WTC11 (cell line): Measurements from ENCODE around the gene ING2. TPM values are rescaled to one million over a fixed set of nuclear protein-coding genes. Genes with fewer than 3 reads are reported as not detected.

ENCODE experiments used
- ATAC-seq: fragments of 200-7000 bp; cut with Tn5 transposase; 2 replicates; pipeline ENCODE4 v1.10.0; 2021; ENCODE audit warnings: mild to moderate bottlenecking, moderate library complexity
- CTCF ChIA-PET: fragments of 300-600 bp; sonication (Branson Sonifier 250); formaldehyde crosslinking; loops from one replicate; lab custom pipeline; 2021; ENCODE audit warnings: antibody characterized with exemption; lab: Charles Lee
- POLR2A ChIA-PET: fragments of 350-600 bp; sonication (Branson Sonifier 250); formaldehyde crosslinking; loops from one replicate; lab custom pipeline; 2021; ENCODE audit warnings: antibody characterized with exemption; lab: Charles Lee
- DNase-seq: peaks from one replicate; pipeline ENCODE4 v3.0.0; 2021; ENCODE audit warnings: low spot score
- H3K27ac Mint-ChIP-seq: 2 replicates; pipeline ENCODE4 v1.8.0; 2021; ENCODE audit warnings: mixed read lengths
- H3K27me3 Mint-ChIP-seq: 2 replicates; pipeline ENCODE4 v1.8.0; 2021; ENCODE audit warnings: low read depth, mild to moderate bottlenecking, moderate library complexity, mixed read lengths
- H3K36me3 Mint-ChIP-seq: 2 replicates; pipeline ENCODE4 v1.8.0; 2021; ENCODE audit warnings: mixed read lengths
- H3K4me1 Mint-ChIP-seq: 2 replicates; pipeline ENCODE4 v1.8.0; 2022; ENCODE audit warnings: mixed read lengths
- H3K4me3 Mint-ChIP-seq: 2 replicates; pipeline ENCODE4 v1.8.0; 2021; ENCODE audit warnings: mild to moderate bottlenecking, moderate library complexity, mixed read lengths
- H3K9me3 Mint-ChIP-seq: 2 replicates; pipeline ENCODE4 v1.8.0; 2021; ENCODE audit warnings: mixed read lengths
- EMX1 ChIP-seq: fragments of 250-450 bp; sonication (Bioruptor Pico); IDR thresholded peaks from 2 replicates; pipeline ENCODE4 v1.8.0; 2021; ENCODE audit warnings: mild to moderate bottlenecking
- GABPB1 ChIP-seq: sonication (generic); formaldehyde crosslinking; IDR thresholded peaks from 2 replicates; pipeline ENCODE4 v1.8.1; 2023; ENCODE audit warnings: mild to moderate bottlenecking, missing genetic modification reagents
- MYBL2 ChIP-seq: sonication (generic); formaldehyde crosslinking; IDR thresholded peaks from 2 replicates; pipeline ENCODE4 v1.8.1; 2023; ENCODE audit warnings: mild to moderate bottlenecking, moderate library complexity, missing genetic modification reagents
- NR1H2 ChIP-seq: sonication (generic); formaldehyde crosslinking; IDR thresholded peaks from 2 replicates; pipeline ENCODE4 v1.9.0; 2021; ENCODE audit warnings: mild to moderate bottlenecking, moderate library complexity, missing genetic modification reagents
- NR2C2 ChIP-seq: sonication (generic); formaldehyde crosslinking; IDR thresholded peaks from 2 replicates; pipeline ENCODE4 v1.8.0; 2022; ENCODE audit warnings: mild to moderate bottlenecking, missing genetic modification reagents
- OVOL2 ChIP-seq: fragments of 250-450 bp; sonication (Bioruptor Pico); IDR thresholded peaks from 2 replicates; pipeline ENCODE4 v1.9.0; 2021; ENCODE audit warnings: mild to moderate bottlenecking, borderline replicate concordance
- PRRX2 ChIP-seq: fragments of 250-450 bp; sonication (Bioruptor Pico); IDR thresholded peaks from 2 replicates; pipeline ENCODE4 v1.8.0; 2021; ENCODE audit warnings: mild to moderate bottlenecking
- SP1 ChIP-seq: sonication (generic); formaldehyde crosslinking; conservative IDR thresholded peaks from 2 replicates; pipeline ENCODE4 v1.8.1; 2022; ENCODE audit warnings: missing genetic modification reagents
- TEAD4 ChIP-seq: sonication (generic); formaldehyde crosslinking; IDR thresholded peaks from 2 replicates; pipeline ENCODE4 v1.8.0; 2022; ENCODE audit warnings: mild to moderate bottlenecking, missing genetic modification reagents
- ZBTB21 ChIP-seq: sonication (generic); formaldehyde crosslinking; IDR thresholded peaks from 2 replicates; pipeline ENCODE4 v1.8.1; 2023; ENCODE audit warnings: mild to moderate bottlenecking, missing genetic modification reagents, borderline replicate concordance
- ZNF263 ChIP-seq: sonication (generic); formaldehyde crosslinking; IDR thresholded peaks from 2 replicates; pipeline ENCODE4 v1.8.1; 2022; ENCODE audit warnings: low read depth, mild to moderate bottlenecking, moderate library complexity, missing genetic modification reagents
- ZNF396 ChIP-seq: fragments of 250-450 bp; sonication (Bioruptor Pico); IDR thresholded peaks from 2 replicates; pipeline ENCODE4 v1.8.0; 2021; ENCODE audit warnings: mild to moderate bottlenecking, moderate library complexity, borderline replicate concordance
- total RNA-seq: library from RNA; stranded (reverse); gene quantifications from 3 replicates; pipeline ENCODE4 v1.2.3, GENCODE V29; 2021
- TF ChIP-seq, protein P1 (sequence below): sonication (generic); formaldehyde crosslinking; IDR thresholded peaks from 2 replicates; pipeline ENCODE4 v1.8.0; 2022; ENCODE audit warnings: mild to moderate bottlenecking, missing genetic modification reagents
- TF ChIP-seq, protein P2 (sequence below): sonication (generic); formaldehyde crosslinking; IDR thresholded peaks from 2 replicates; pipeline ENCODE4 v1.8.0; 2023; ENCODE audit warnings: missing genetic modification reagents, mild to moderate bottlenecking, borderline replicate concordance
- TF ChIP-seq, protein P3 (sequence below): sonication (generic); formaldehyde crosslinking; IDR thresholded peaks from 2 replicates; pipeline ENCODE4 v1.8.0; 2022; ENCODE audit warnings: mild to moderate bottlenecking, missing genetic modification reagents
- TF ChIP-seq, protein P4 (sequence below): sonication (generic); formaldehyde crosslinking; IDR thresholded peaks from 2 replicates; pipeline ENCODE4 v1.8.1; 2022; ENCODE audit warnings: low read depth, mild to moderate bottlenecking, moderate library complexity, missing genetic modification reagents, borderline replicate concordance
- TF ChIP-seq, protein P5 (sequence below): sonication (generic); formaldehyde crosslinking; IDR thresholded peaks from 2 replicates; pipeline ENCODE4 v1.8.1; 2023; ENCODE audit warnings: mild to moderate bottlenecking, missing genetic modification reagents
- TF ChIP-seq, protein P6 (sequence below): fragments of 250-450 bp; sonication (Bioruptor Pico); conservative IDR thresholded peaks from 2 replicates; pipeline ENCODE4 v1.9.0; 2021; ENCODE audit warnings: mild to moderate bottlenecking
- TF ChIP-seq, protein P7 (sequence below): fragments of 200-600 bp; IDR thresholded peaks from 2 replicates; pipeline ENCODE4 v1.8.0; 2022; ENCODE audit warnings: antibody characterized with exemption
- TF ChIP-seq, protein P8 (sequence below): fragments of 250-450 bp; sonication (Bioruptor Pico); IDR thresholded peaks from 2 replicates; pipeline ENCODE4 v1.9.0; 2021; ENCODE audit warnings: mild to moderate bottlenecking

ING2 gene
- total RNA-seq, 1 experiment from 2014 or later: 12.0 TPM

DNA sequence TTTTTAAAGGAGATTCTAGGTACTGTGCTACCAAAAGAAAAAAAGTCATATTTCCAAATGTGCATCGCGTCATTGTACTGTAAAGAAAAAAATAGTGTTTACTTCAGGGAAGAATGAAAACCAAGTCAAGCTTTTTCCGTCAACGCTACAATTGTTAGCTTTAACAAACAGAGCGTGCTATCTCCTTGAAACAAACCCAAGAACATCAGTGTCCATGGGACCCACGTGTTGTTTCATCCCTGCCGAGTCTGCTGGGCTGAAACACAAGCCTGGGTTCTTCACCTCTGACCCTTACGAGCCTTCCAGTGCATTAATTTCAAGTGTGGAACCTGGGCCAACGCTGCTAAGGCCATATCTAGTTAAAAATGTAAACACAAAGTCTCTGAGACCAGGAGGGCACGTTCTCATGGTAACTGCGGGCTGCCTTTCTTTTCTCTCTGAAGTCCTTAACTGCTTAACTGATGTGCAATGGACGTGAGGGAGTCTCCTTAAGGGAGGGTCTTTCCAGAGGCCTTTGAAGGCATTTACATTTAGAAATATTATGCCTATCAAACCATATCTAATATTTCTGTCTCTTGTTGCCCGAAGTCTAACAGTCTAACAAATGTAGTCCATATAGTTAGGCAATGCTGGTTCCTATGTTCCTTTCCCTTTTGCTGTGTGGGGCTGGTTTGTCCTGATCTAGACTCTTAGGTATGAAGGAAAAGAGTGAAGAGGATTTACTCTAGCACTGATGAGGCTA lies 36.3 kb downstream of the ING2 start (continued):
- TF ChIP-seq, protein P1, sequence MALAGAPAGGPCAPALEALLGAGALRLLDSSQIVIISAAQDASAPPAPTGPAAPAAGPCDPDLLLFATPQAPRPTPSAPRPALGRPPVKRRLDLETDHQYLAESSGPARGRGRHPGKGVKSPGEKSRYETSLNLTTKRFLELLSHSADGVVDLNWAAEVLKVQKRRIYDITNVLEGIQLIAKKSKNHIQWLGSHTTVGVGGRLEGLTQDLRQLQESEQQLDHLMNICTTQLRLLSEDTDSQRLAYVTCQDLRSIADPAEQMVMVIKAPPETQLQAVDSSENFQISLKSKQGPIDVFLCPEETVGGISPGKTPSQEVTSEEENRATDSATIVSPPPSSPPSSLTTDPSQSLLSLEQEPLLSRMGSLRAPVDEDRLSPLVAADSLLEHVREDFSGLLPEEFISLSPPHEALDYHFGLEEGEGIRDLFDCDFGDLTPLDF (CRISPR knock-in tag): no peak
- TF ChIP-seq, protein P2, sequence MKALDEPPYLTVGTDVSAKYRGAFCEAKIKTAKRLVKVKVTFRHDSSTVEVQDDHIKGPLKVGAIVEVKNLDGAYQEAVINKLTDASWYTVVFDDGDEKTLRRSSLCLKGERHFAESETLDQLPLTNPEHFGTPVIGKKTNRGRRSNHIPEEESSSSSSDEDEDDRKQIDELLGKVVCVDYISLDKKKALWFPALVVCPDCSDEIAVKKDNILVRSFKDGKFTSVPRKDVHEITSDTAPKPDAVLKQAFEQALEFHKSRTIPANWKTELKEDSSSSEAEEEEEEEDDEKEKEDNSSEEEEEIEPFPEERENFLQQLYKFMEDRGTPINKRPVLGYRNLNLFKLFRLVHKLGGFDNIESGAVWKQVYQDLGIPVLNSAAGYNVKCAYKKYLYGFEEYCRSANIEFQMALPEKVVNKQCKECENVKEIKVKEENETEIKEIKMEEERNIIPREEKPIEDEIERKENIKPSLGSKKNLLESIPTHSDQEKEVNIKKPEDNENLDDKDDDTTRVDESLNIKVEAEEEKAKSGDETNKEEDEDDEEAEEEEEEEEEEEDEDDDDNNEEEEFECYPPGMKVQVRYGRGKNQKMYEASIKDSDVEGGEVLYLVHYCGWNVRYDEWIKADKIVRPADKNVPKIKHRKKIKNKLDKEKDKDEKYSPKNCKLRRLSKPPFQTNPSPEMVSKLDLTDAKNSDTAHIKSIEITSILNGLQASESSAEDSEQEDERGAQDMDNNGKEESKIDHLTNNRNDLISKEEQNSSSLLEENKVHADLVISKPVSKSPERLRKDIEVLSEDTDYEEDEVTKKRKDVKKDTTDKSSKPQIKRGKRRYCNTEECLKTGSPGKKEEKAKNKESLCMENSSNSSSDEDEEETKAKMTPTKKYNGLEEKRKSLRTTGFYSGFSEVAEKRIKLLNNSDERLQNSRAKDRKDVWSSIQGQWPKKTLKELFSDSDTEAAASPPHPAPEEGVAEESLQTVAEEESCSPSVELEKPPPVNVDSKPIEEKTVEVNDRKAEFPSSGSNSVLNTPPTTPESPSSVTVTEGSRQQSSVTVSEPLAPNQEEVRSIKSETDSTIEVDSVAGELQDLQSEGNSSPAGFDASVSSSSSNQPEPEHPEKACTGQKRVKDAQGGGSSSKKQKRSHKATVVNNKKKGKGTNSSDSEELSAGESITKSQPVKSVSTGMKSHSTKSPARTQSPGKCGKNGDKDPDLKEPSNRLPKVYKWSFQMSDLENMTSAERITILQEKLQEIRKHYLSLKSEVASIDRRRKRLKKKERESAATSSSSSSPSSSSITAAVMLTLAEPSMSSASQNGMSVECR (CRISPR knock-in tag): no peak
- TF ChIP-seq, protein P3, sequence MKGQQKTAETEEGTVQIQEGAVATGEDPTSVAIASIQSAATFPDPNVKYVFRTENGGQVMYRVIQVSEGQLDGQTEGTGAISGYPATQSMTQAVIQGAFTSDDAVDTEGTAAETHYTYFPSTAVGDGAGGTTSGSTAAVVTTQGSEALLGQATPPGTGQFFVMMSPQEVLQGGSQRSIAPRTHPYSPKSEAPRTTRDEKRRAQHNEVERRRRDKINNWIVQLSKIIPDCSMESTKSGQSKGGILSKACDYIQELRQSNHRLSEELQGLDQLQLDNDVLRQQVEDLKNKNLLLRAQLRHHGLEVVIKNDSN (CRISPR knock-in tag): no peak
- TF ChIP-seq, protein P4, sequence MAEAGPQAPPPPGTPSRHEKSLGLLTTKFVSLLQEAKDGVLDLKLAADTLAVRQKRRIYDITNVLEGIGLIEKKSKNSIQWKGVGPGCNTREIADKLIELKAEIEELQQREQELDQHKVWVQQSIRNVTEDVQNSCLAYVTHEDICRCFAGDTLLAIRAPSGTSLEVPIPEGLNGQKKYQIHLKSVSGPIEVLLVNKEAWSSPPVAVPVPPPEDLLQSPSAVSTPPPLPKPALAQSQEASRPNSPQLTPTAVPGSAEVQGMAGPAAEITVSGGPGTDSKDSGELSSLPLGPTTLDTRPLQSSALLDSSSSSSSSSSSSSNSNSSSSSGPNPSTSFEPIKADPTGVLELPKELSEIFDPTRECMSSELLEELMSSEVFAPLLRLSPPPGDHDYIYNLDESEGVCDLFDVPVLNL (CRISPR knock-in tag): no peak

DNA sequence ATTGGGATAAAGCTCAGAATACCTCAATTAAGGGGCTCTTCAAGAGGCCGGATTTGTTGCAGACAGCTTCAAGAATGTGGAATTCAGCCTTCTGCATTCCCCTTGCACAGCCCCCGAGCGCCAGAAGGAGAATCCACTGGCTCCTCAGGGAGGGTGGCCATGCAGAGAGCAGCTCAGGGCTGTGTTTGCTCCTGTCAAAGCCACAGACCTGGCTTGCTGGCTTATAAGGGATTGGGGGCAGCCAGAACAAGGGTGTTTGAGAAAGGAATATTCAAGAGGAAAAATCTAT lies 36.8 kb downstream of the ING2 start:
- Mint-ChIP-seq H3K9me3 (peaks cover 13% of the 10 kb centered on the region), H3K4me1 (peaks cover 26% of the 10 kb centered on the region), H3K27ac (0 out of 2 replicates have a peak overlapping the region, but pooled peaks have one; percentile 20), H3K4me3 (no peak overlapping the region), H3K36me3 (peaks cover 9% of the 10 kb centered on the region), H3K27me3 (no peaks in the 10 kb centered on the region)
- DNase-seq: peak; percentile 49
- ChIA-PET POLR2A (no interaction called here), CTCF (interaction anchor here (1.9 kb wide), 1 partner anchor 58 kb away, joined by 8 read pairs; no protein-coding TSS in a partner anchor)
- TF ChIP-seq NR2C2 (no peak), GABPB1 (no peak), TEAD4 (CRISPR knock-in tag) (no peak), ZNF396 (CRISPR knock-in tag) (no peak), OVOL2 (CRISPR knock-in tag) (no peak), ZBTB21 (no peak), PRRX2 (CRISPR knock-in tag) (no peak), MYBL2 (CRISPR knock-in tag) (no peak), SP1 (CRISPR knock-in tag) (no peak), NR1H2 (CRISPR knock-in tag) (no peak), ZNF263 (CRISPR knock-in tag) (no peak), EMX1 (CRISPR knock-in tag) (no peak)
- TF ChIP-seq, protein P5, sequence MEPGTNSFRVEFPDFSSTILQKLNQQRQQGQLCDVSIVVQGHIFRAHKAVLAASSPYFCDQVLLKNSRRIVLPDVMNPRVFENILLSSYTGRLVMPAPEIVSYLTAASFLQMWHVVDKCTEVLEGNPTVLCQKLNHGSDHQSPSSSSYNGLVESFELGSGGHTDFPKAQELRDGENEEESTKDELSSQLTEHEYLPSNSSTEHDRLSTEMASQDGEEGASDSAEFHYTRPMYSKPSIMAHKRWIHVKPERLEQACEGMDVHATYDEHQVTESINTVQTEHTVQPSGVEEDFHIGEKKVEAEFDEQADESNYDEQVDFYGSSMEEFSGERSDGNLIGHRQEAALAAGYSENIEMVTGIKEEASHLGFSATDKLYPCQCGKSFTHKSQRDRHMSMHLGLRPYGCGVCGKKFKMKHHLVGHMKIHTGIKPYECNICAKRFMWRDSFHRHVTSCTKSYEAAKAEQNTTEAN (CRISPR knock-in tag): no peak
- TF ChIP-seq, protein P6, sequence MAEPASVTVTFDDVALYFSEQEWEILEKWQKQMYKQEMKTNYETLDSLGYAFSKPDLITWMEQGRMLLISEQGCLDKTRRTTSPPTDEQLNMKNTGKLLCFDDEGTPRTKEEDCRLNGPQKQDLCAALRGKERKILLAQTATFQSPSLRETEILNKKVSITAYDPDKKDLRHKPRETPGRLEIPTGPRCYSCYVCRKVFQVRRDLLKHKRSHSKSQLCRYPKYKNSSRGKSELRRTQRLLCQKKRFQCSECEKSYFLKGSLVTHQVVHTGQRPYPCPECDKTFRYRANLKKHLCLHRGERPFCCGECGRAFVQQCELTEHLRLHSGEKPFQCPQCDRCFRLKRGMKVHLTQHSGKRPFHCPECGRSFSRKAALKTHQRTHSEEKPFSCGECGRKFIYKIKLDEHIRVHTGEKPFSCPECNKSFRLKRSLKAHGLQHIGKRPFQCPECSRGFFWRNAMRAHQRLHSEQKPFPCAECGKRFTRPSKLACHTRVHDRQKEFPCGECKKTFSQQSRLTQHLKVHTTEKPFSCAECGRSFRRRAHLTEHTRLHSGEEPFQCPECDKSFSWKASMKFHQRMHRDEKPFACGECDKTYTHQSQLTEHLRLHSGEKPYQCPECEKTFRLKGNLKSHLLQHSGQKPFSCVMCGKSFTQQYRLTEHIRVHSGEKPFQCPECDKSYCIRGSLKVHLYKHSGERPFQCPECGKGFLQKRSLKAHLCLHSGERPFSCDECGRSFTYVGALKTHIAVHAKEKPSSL (CRISPR knock-in tag): no peak
- TF ChIP-seq, protein P7, sequence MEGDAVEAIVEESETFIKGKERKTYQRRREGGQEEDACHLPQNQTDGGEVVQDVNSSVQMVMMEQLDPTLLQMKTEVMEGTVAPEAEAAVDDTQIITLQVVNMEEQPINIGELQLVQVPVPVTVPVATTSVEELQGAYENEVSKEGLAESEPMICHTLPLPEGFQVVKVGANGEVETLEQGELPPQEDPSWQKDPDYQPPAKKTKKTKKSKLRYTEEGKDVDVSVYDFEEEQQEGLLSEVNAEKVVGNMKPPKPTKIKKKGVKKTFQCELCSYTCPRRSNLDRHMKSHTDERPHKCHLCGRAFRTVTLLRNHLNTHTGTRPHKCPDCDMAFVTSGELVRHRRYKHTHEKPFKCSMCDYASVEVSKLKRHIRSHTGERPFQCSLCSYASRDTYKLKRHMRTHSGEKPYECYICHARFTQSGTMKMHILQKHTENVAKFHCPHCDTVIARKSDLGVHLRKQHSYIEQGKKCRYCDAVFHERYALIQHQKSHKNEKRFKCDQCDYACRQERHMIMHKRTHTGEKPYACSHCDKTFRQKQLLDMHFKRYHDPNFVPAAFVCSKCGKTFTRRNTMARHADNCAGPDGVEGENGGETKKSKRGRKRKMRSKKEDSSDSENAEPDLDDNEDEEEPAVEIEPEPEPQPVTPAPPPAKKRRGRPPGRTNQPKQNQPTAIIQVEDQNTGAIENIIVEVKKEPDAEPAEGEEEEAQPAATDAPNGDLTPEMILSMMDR: no peak
- TF ChIP-seq, protein P8, sequence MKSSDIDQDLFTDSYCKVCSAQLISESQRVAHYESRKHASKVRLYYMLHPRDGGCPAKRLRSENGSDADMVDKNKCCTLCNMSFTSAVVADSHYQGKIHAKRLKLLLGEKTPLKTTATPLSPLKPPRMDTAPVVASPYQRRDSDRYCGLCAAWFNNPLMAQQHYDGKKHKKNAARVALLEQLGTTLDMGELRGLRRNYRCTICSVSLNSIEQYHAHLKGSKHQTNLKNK: no peak
- peak; percentile 95 for ATAC-seq
